OCI-M2 (cell line): ENCODE results near the gene P2RY11.

Experiments
- DNase-seq: peaks from one replicate; lab custom pipeline; 2025; ENCODE audit not compliant: unreplicated experiment; lab: John Stamatoyannopoulos, UW

The P2RY11 gene, protein sequence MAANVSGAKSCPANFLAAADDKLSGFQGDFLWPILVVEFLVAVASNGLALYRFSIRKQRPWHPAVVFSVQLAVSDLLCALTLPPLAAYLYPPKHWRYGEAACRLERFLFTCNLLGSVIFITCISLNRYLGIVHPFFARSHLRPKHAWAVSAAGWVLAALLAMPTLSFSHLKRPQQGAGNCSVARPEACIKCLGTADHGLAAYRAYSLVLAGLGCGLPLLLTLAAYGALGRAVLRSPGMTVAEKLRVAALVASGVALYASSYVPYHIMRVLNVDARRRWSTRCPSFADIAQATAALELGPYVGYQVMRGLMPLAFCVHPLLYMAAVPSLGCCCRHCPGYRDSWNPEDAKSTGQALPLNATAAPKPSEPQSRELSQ

DNA sequence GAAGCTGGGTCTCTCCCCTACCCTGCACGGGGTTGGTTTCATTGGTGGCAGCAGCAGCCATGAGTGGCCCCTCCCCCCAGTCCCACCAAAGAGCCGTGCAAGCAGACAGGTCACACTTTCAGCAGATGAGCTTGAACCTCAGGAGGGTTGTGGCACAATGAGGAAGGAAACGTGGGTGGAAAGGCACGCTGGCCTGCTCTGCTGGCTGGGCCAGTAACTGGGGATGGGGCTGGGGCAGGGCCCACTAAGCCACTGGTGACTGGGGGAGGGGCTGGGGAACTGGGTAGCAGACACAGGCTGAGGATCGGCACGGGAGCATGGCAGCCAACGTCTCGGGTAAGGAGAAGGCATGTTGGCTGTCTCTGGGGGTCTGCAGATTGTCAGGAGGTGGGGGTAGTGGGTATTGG, at the start of gene P2RY11:
Gene P2RY11, plus strand, starts transcription at position 289 of the 407 bp plus-strand sequence. Its CDS starts 29 bp downstream, at position 318.
- no peak for DNase-seq

DNA sequence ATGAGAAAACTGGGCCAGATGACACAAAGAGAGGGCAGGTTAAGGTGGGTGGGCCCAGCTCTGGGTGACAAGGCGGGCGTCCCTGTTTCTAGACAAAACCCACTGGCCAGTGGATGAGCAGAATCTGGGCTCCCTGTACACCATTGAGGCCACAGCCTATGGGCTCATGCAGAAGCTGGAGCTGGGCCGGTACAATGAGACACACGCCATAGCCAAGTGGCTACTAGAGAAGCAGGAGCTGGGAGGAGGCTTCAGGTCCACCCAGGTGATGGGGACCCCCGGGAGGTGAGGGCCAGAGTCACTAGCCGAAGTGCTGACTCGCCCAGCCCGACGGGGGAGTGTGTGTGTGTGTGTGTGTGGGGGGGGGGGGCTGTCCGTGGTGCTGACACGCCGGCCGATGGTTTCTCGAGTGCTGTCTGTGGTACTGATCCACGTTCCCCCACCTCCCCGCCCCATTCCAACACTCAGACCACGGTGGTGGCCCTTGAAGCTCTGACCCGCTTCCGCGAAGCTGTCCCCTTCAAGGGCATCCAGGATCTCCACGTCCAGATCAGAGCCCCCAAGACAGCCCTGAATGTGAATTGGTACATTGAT, 49.7 kb upstream of the P2RY11 start:
- no peak for DNase-seq

DNA sequence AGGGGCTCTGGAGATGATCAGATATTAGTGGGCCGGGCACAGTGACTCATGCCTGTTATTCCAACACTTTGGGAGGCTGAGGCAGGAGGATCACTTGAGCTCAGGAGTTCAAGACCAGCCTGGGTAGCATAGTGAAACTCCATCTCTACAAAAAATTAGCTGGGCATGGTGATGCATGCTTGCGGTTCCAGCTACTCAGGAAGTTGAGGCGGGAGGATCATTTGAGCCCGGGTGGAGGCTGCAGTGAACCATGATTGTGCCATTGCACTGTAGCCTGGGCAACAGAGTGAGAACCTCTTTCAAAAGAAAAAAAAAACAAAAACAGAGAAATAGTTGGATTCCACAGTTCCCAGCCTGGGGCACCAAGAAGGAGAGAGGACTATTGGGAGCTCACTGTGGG, 43.3 kb upstream of the P2RY11 start:
- DNase-seq, result no peak

DNA sequence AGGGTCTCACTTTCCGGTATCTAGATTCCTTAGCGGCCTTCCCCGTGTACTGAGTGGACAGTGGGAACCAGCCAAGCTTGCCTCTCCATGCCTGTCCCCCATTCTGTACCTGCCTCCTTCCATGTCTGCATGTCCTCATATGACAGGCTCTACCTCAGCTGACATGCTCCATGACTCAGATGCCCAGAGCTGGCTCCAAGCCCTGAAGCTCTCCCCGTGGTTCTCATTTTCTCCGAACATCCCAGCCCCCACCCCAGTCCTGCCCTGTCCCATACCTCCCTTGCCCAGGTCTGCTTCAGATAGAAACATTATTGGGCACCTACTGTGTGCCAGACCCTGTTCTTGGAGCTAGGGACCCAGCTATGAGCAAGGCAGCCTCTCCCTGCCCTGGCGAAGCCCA, 42.4 kb upstream of the P2RY11 start:
- no peak for DNase-seq

DNA sequence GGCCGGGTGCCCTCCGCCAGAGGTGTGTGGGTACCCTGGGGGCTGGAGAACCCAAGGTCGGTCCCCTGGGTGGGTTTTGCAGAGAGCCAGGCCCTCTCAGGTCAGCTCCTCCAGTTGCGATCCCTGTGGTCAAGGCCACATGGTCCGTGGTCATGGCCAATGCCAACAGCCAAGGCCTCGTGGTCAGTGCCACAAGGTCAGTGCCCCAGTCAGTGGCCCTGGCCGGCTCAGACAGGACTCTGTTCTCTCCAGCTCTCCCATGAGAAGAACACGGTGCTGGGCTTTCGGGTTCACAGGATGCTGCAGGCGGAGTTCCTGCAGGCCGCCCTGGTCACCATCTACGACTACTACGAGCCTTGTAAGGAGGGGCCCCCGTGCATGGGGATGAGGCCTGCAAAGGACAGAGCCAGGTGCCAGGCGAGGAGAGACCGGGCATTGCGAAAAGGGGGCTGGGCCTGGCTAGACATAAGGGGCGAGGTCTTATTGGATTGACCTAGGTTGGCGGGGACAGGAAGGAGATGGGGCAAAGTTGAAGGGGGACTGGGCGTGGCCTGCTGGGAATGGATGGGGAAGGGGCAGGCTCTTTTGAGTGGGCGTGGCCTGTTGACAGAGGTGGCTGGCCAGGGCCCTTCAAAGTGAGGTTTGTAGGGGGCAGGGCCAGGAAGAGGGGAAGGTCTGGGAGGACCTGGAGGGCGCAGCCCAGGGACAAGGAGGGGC, 40.6 kb upstream of the P2RY11 start:
- DNase-seq, result no peak

DNA sequence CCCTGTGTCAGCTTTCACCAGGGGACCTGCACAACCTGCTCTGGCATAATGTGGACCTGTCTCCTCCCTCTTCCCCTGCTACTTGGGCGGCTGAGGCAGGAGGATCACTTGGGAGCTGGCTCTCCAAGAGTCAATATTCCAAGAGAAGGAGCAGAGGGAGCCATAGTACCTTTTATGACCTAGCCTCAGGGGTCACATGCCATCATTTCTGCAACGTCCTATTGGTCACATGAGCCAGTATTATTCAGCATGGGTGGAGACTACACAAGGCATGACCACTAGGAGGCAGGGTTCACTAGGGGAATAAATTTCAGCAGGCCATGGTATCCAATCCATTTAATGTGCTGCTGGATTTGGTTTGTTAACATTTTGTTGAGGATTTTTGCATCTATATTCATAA, 37.3 kb upstream of the P2RY11 start:
- DNase-seq, result peak; percentile 88

DNA sequence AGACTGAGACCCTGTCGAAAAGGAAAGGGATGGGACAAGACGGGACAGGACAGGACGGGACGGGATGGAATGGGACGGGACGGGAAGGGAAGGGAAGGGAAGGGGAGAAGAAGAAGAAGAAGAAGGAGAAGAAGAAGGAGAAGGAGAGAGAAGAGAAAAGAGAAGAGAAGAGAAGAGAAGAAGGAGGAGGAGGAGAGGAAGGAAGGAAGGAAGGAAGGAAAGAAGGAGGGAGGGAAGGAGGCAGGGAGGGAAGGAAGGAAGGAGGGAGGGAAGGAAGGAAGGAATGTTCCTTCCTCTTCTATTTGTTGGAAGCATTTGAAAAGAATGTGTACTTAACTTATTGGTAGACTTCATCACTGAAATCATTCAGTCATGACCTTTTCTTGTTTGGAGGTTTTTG, 35.0 kb upstream of the P2RY11 start:
- no peak for DNase-seq

DNA sequence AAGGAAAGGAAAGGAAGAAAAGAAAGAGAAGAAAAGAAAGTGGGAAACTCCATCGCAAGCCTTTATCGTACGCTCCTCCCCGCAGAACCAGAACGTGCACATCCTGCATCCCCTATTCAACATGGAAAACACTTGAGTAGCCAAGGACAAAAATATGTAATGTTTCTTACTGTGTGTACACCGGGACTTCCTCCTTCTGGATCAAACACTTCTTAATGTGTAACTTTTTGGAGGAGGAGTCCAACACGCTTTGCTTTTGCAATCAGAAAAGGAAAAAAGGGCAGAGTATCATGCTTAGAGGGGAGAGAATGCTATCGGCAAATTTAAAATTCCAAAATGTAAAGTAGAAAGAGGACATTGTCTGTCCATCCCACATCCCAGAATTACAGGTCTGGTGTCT, 33.2 kb upstream of the P2RY11 start:
- no peak for DNase-seq

DNA sequence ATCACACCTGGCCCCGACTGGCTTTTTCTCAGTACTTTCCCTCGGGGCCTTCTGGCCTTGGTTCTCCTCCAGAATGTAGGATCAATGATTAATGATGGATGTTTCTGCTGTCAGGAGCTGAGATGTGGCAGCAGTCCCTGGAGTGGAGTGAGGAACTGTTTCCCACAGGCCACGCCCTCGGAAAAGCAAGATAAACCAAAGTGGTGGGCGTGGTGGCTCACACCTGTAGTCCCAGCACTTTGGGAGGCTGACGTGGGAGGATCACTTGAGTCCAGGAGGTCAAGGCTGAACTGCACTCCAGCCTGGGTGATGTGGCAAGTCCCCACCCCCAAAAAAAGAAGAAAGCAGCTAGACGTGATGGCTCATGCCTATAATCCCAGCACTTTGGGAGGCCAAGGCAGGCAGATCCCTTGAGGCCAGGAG, 32.5 kb upstream of the P2RY11 start:
- no peak for DNase-seq

DNA sequence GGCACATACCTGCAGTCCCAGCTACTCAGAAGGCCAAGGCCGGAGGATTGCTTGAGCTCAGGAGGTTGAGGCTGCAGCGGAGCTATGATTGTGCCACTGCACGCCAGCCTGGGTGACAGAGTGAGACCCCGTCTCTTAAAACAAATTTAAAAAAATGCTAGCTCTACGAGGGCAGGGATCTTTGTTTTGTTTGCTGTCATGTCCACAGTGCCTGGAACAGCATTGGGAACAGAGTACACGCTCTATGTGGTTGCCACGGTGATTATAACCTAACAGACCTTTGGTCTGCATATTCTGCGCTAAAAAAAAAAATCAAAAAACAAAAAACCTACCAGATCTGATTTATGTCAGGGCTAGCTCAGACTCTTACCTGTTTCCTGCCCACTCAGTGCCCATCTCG, 27.6 kb upstream of the P2RY11 start:
- no peak for DNase-seq

DNA sequence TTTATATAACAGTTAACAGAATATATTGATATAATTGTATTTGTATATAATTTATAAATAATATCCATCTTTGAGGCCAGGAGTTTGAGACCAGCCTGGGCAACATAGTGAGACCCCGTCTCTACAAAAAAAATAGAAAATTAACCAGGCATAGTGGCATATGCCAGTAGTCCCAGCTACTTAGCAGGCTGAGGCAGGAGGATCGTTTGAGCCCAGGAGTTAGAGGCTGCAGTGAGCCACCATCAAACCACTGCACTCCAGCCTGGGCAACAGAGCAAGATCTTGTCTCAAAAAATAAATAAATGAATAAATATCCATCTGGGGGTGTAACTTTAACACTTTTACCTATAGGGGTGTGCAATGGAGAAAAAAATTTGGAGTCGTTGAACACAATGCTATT, 26.7 kb upstream of the P2RY11 start:
- DNase-seq, result no peak

DNA sequence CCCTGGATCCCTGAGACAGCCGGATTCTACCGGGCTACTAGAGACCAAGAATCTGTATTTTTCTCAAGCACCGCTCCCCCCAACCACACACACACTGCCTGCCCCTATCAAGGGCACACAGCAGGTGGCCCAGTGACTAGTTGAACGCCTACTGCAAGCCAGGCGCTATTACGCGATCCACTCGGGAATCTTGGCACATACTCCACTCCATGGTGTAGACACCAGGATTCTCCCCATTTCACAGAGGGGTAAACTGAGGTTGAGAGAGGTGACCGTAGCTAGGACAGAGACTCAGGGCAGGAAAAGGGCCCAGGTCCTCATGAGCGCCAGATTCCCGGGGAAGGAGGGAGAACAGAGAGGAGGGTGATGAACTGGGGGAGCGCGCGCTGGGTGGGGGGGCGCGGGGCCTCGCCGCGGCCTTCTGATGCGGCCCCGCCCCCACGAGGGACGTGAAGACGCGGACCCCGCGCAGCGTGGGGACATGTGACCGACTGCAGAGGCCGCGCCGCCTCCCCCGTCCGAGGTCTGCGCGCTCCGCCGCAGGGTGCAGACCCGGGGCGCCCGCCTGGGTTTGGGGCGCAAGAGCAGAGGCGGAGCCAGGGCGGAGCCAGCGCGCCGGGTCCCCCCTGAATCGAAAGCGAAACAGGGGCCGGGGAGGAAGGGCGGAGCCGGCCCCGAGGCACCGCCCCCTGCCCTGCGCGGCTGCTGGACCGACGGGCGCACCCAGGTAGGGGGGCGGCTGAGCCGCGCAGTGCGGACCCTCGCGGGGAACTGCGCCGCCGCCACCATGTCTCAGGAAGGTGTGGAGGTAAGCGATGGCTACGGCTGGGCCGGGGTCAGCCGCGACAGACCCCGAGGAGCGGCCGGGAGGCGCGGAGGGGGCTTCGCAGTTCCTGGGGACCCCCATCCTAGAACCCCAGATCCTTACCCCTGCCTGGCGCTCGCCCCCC, 25.6 kb upstream of the P2RY11 start, which contains the start of gene SHFL:
Gene SHFL, plus strand, starts transcription at position 677 of the 950 bp plus-strand sequence. Its CDS starts 111 bp downstream, at position 788.
- peak; percentile 92 for DNase-seq

DNA sequence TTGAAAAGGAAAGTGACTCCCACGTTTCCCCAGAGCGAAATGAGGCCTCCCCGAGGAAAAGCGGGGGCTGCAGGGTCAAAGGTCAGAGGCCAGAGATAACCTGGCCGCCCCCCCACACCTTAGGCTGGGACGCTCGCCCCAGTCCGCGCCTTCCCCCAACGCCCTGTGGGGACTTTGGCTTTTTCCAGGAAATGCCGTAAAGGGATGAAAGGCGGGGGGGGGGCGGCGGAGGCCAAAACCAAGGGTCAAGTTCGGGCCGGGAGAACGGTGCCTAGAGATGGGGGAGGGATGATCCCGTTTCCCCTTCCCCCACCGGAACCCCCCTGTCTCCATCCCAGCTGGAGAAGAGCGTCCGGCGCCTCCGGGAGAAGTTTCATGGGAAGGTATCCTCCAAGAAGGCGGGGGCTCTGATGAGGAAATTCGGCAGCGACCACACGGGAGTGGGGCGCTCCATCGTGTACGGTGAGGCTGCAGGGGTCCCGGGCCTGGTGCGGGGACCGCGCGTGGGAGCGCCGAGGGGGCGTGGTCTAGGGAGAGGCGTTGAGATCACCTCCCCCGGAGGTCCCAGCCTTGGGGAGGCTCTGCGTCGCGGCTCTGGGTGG, 24.8 kb upstream of the P2RY11 start:
- no peak for DNase-seq

DNA sequence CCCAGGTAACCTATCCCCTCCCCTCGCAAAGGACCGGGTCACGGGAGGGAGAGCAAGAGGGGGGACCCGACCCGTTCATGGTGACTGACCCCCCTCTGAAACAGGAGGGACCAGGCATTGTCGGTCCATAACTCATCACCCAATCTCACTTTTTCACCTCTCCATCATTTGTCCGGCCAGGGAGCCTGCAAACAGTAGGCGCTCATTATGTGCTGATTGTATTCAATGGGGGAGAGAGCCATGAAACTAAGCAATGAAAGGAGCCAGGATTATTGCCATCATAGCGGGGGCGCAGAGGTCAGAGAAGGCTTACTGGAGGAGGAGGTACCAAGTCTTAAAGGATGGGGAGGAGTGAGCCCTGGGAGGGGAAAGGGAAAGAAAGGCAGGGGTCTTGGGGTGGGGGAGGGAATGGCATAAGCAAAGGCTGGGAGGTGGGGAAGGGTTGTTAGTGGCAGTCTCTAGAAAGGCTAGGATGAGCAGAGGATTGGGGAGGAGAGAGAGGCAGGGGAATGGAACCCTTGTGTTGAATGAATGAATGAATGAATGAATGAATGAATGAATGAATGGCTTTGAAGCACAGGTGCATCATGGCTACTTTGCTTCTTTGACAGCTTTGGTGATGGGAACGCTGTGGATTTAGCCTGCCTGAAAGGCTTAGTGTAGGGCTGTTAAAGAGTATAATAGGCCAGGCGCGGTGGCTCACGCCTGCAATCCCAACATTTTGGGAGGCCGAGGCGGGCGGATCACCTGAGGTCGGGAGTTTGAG, 24.0 kb upstream of the P2RY11 start:
- DNase-seq, result no peak

DNA sequence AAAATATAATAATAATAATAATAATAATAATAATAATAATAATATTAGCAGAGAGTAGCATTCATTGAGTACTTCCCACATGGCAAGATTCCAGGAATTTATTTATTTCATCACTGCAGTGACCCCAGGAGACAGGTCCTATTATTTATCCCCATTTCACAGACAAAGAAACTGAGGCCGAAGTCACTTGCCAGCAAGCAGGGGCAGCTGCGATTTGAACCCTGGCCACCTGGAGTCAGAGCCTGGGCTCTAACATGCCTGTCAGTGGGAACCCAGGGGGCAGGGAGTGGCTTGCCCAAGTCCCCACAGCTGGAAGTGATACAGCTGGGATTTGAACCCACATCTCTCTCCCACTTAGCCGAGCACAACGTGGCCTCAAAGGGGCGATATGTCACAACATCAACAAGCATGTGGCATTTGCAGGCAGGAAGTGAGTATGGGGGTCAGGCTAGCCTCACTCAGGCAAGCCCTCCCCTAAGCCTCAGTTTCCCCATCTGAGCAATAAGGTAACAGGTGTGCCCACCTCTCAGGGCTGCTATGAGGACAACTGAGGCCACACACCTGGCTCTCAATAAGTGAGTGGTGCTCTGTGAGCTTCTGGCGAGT, 22.4 kb upstream of the P2RY11 start:
- DNase-seq, result no peak

DNA sequence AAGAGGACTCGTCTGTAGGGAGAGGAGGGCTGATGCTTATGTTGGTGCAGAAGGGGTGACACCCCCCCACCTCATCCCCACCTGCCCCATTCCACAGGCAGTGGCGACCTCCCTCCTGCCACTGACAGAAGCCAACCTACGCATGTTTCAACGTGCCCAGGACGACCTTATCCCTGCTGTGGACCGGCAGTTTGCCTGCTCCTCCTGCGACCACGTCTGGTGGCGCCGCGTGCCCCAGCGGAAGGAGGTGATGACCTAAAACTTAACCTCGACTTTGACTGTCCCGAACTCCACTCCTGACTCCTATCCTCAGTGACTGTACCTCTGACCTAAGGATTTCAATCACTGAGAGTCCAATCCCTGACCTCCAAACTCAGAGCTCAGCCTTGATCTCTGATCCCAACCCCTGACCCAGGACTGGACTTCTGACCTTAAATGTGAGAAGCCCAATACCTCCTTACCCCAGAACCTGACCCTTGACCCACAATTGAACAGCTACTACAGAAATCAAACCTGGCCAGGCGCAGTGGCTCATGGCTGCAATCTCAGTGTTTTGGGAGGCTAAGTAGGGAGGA, 21.6 kb upstream of the P2RY11 start:
- no peak for DNase-seq

DNA sequence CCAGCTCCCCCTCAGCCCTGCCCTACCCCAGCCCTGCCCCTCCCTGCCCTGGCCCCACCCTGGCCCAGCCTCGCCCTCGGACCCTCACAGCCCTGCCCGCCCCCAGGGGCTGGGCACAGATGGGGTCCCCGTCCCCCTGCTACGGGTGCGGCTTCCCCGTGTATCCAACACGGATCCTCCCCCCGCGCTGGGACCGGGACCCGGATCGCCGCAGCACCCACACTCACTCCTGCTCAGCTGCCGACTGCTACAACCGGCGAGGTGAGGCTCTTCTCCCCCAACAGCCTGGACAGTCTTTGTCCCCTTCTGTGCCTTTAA, 20.2 kb upstream of the P2RY11 start:
- no peak for DNase-seq

DNA sequence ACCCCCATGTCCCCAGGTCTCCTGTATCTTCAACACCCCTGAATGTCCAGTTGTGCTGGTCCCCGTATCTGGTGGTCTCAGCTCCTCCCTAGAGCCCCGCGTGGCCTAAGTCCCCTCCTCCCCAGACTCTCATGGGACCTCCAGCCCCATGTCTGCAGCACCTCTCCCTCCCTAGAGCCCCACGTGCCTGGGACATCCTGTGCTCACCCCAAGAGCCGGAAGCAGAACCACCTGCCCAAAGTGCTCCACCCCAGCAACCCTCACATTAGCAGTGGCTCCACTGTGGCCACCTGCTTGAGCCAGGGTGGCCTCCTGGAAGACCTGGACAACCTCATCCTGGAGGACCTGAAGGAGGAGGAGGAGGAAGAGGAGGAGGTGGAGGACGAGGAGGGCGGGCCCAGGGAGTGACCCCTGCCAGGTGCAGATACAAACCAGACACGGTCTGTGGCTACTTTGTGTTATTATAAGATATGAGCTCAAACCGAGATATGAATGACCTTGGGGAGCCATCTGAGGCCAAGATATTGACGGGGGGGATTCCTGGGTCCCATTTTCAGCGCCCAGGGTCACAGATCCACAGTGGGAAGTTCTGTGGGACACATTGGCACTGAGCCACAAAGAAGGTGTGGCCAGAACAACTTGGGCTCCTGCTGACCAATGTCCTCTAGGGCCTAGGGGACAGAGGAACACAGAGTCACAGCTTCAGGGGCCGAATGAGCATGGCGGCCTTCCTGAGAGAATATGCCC, 19.4 kb upstream of the P2RY11 start:
- DNase-seq, result no peak
